ENCODE measurements around the gene MLLT11. TPM values are rescaled to one million over a fixed set of nuclear protein-coding genes. Genes with fewer than 3 reads are reported as not detected.

MLLT11 gene
- total RNA-seq, 4 donors from 2014 or later = 1.2 to 3.2 (median 1.3) TPM; not detected in 1

- Histone ChIP-seq H3K27ac (peak within 1 kb of the TSS; percentile 85 to 89 (median 88)), H3K4me1 (peaks cover 3 to 16% (median 10%) of the 10 kb centered on the region in 4 donors), H3K27me3 (no peaks in the 10 kb centered on the region), H3K36me3 (peaks cover 0 to 6% (median 0%) of the 10 kb centered on the region in 4 donors), H3K4me3 (peak within 1 kb of the TSS; percentile 54 to 80 (median 62)), H3K9me3 (no peaks in the 10 kb centered on the region)
- intact Hi-C loops (cut with DNase I; ENCODE audit: low total_unique reads) (no loop called here), in situ Hi-C loops (cut with MboI; ENCODE audit: low pct_ligation_motif_present in 1 of 4, low pct_unique_long_range_greater_than_20kb in 1 of 4, low sequenced_read_pairs in 3 of 4) (loop anchor here in 1 of 4 donors (25.0 kb wide), 1 partner anchor 115 kb away; the partner anchor contains the start of genes LYSMD1, SCNM1 and TNFAIP8L2)
- TF ChIP-seq EP300 (IDR thresholded peaks at IDR 0.05; ENCODE audit: low read depth) (no peak), CTCF (IDR thresholded peaks at IDR 0.05) (no peak), POLR2A (IDR thresholded peaks at IDR 0.05) (peak; percentile 28), POLR2AphosphoS5 (IDR thresholded peaks at IDR 0.05) (peak; percentile 73 to 83 (median 73))
- 0 to 1% methylated on average over 2 to 24 of the region's 29 CpGs for whole genome bisulfite sequencing, 2 donors (ENCODE audit: low coverage in 1 of 2)
- DNase-seq = peak; percentile 77
These were observed 12.6 kb upstream of the MLLT11 start, which contains the start of gene C1orf56 for GRCh38 chr1:151047591-151047924. Gene C1orf56 (plus strand): TSS chr1:151047751. CDS start chr1:151047848, 97 bp downstream.

- DNase-seq = peak; percentile 76
- TF ChIP-seq POLR2A (IDR thresholded peaks at IDR 0.05) (no peak), CTCF (IDR thresholded peaks at IDR 0.05) (peak in 2 of 5 experiments; percentile 52 to 56), POLR2AphosphoS5 (IDR thresholded peaks at IDR 0.05) (peak in 2 of 3 donors; percentile 25 to 61), EP300 (IDR thresholded peaks at IDR 0.05; ENCODE audit: low read depth) (no peak)
- H3K4me1 ChIP-seq = peaks cover 3 to 16% (median 10%) of the 10 kb centered on the region in 4 donors
- intact Hi-C loops (cut with DNase I; ENCODE audit: low total_unique reads) (no loop called here), in situ Hi-C loops (cut with MboI; ENCODE audit: low pct_ligation_motif_present in 1 of 4, low pct_unique_long_range_greater_than_20kb in 1 of 4, low sequenced_read_pairs in 3 of 4) (loop anchor here in 1 of 4 donors (25.0 kb wide), 1 partner anchor 114 kb away; the partner anchor contains the start of genes LYSMD1, SCNM1 and TNFAIP8L2)
- peaks cover 0 to 11% (median 2%) of the 10 kb centered on the region in 4 donors for H3K36me3 ChIP-seq
- 1% methylated on average over 40 of the region's 48 CpGs; no CpG with 5 or more reads in 1 of the 2 donors for WGBS, 2 donors (ENCODE audit: low coverage in 1 of 2)
- peak overlapping the region; percentile 85 to 89 (median 88) for H3K27ac ChIP-seq
- no peaks in the 10 kb centered on the region for H3K9me3 ChIP-seq
- no peaks in the 10 kb centered on the region for H3K27me3 ChIP-seq
- peak overlapping the region; percentile 54 to 80 (median 62) for H3K4me3 ChIP-seq
These were observed 12.1 kb upstream of the MLLT11 start for GRCh38 chr1:151047925-151048644.

- intact Hi-C loops (cut with DNase I; ENCODE audit: low total_unique reads) = no loop called here
- DNase-seq = no peak
- in situ Hi-C loops (cut with MboI; ENCODE audit: low pct_ligation_motif_present in 1 of 4, low pct_unique_long_range_greater_than_20kb in 1 of 4, low sequenced_read_pairs in 3 of 4) = loop anchor here in 1 of 4 donors (25.0 kb wide), 1 partner anchor 114 kb away; the partner anchor contains the start of genes LYSMD1, SCNM1 and TNFAIP8L2
- Histone ChIP-seq H3K4me1 (peaks cover 3 to 16% (median 10%) of the 10 kb centered on the region in 4 donors), H3K9me3 (no peaks in the 10 kb centered on the region), H3K4me3 (peak overlapping the region; percentile 54 to 80 (median 62)), H3K36me3 (peaks cover 0 to 17% (median 5%) of the 10 kb centered on the region in 4 donors), H3K27me3 (no peaks in the 10 kb centered on the region), H3K27ac (peak overlapping the region; percentile 85 to 89 (median 88))
- TF ChIP-seq EP300 (IDR thresholded peaks at IDR 0.05; ENCODE audit: low read depth) = no peak
- TF ChIP-seq CTCF (IDR thresholded peaks at IDR 0.05) = peak in 3 of 5 experiments; percentile 41 to 53 (median 43)
- 35 to 40% methylated on average over 1 to 3 of the region's 3 CpGs for WGBS, 2 donors (ENCODE audit: low coverage in 1 of 2)
These were observed 11.6 kb upstream of the MLLT11 start for GRCh38 chr1:151048645-151049032.

DNA sequence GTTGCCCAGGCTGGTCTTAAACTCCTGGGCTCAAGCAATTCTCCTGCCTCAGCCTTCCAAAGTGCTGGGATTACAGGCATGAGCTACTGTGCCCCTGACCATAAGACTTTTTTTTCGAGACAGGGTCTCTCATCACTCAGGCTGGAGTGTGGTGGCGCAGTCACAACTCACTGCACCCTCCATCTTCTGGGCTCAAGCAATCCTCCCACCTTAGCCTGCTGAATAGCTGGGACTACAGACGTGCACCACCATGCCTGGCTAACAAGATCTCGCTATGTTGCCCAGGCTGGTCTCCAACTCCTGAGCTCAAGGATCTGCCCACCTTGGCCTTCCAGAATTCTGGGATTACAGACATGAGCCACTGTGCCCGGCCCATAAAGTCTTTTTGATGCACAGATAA, 10.7 kb upstream of the MLLT11 start:
- in situ Hi-C loops (cut with MboI; ENCODE audit: low pct_ligation_motif_present in 1 of 4, low pct_unique_long_range_greater_than_20kb in 1 of 4, low sequenced_read_pairs in 3 of 4) (loop anchor here in 1 of 4 donors (25.0 kb wide), 1 partner anchor 113 kb away; the partner anchor contains the start of genes LYSMD1, SCNM1 and TNFAIP8L2), intact Hi-C loops (cut with DNase I; ENCODE audit: low total_unique reads) (no loop called here)
- H3K9me3 ChIP-seq = no peaks in the 10 kb centered on the region
- peaks cover 0 to 24% (median 9%) of the 10 kb centered on the region in 4 donors for H3K36me3 ChIP-seq
- TF ChIP-seq POLR2AphosphoS5 (IDR thresholded peaks at IDR 0.05) = no peak
- TF ChIP-seq EP300 (IDR thresholded peaks at IDR 0.05; ENCODE audit: low read depth) = no peak
- H3K4me3 ChIP-seq = no peak overlapping the region
- 89% methylated on average over 5 of the region's 5 CpGs; no CpG with 5 or more reads in 1 of the 2 donors for WGBS, 2 donors (ENCODE audit: low coverage in 1 of 2)
- H3K27ac ChIP-seq = no peak overlapping the region
- no peaks in the 10 kb centered on the region for H3K27me3 ChIP-seq
- DNase-seq = no peak
- peaks cover 3 to 16% (median 10%) of the 10 kb centered on the region in 4 donors for H3K4me1 ChIP-seq
